WTC11 (cell line): Measurements from ENCODE around the gene GALNT17.

Experiments
- CREB1 ChIP-seq: sonication (generic); formaldehyde crosslinking; IDR thresholded peaks from 2 replicates; pipeline ENCODE4 v1.8.0; 2023; ENCODE audit warnings: mild to moderate bottlenecking, missing genetic modification reagents
- CREM ChIP-seq: sonication (generic); formaldehyde crosslinking; IDR thresholded peaks from 2 replicates; pipeline ENCODE4 v1.8.1; 2022; ENCODE audit warnings: mild to moderate bottlenecking, missing genetic modification reagents, moderate library complexity
- CTCF ChIP-seq: fragments of 200-600 bp; IDR thresholded peaks from 2 replicates; pipeline ENCODE4 v1.8.0; 2022; ENCODE audit warnings: antibody characterized with exemption
- FOXK1 ChIP-seq: sonication (generic); formaldehyde crosslinking; IDR thresholded peaks from 2 replicates; pipeline ENCODE4 v1.8.0; 2022; ENCODE audit warnings: mild to moderate bottlenecking, moderate library complexity, missing genetic modification reagents
- HMGA2 ChIP-seq: fragments of 250-450 bp; sonication (Bioruptor Pico); IDR thresholded peaks from 2 replicates; pipeline ENCODE4 v1.4.0; 2021; ENCODE audit warnings: mild to moderate bottlenecking, moderate library complexity
- IRF2 ChIP-seq: sonication (generic); formaldehyde crosslinking; IDR thresholded peaks from 2 replicates; pipeline ENCODE4 v1.8.0; 2022; ENCODE audit warnings: low read depth, missing genetic modification reagents, borderline replicate concordance
- MYBL2 ChIP-seq: sonication (generic); formaldehyde crosslinking; IDR thresholded peaks from 2 replicates; pipeline ENCODE4 v1.8.1; 2023; ENCODE audit warnings: mild to moderate bottlenecking, moderate library complexity, missing genetic modification reagents
- ZNF416 ChIP-seq: fragments of 250-450 bp; sonication (Bioruptor Pico); IDR thresholded peaks from 2 replicates; pipeline ENCODE4 v1.9.0; 2021; ENCODE audit warnings: mild to moderate bottlenecking, inconsistent platforms
- TF ChIP-seq, protein P1 (sequence below): sonication (generic); formaldehyde crosslinking; IDR thresholded peaks from 2 replicates; pipeline ENCODE4 v1.8.1; 2022; ENCODE audit warnings: mild to moderate bottlenecking, missing genetic modification reagents, moderate library complexity, borderline replicate concordance
- TF ChIP-seq, protein P2 (sequence below): sonication (generic); formaldehyde crosslinking; IDR thresholded peaks from 2 replicates; pipeline ENCODE4 v1.8.1; 2022; ENCODE audit warnings: low read depth, missing genetic modification reagents, borderline replicate concordance
- TF ChIP-seq, protein P3 (sequence below): sonication (generic); formaldehyde crosslinking; IDR thresholded peaks from 2 replicates; pipeline ENCODE4 v1.8.1; 2022; ENCODE audit warnings: mild to moderate bottlenecking, moderate library complexity, missing genetic modification reagents
- TF ChIP-seq, protein P4 (sequence below): sonication (generic); formaldehyde crosslinking; IDR thresholded peaks from 2 replicates; pipeline ENCODE4 v1.8.1; 2022; ENCODE audit warnings: low read depth, mild to moderate bottlenecking, moderate library complexity, missing genetic modification reagents, borderline replicate concordance
- TF ChIP-seq, protein P5 (sequence below): sonication (generic); formaldehyde crosslinking; IDR thresholded peaks from 2 replicates; pipeline ENCODE4 v1.8.0; 2022; ENCODE audit warnings: mild to moderate bottlenecking, missing genetic modification reagents

GRCh38 chr7:71338866-71339265, 206.9 kb downstream of the GALNT17 start:
- TF ChIP-seq CTCF (no peak), IRF2 (no peak), CREM (CRISPR knock-in tag) (no peak), CREB1 (CRISPR knock-in tag) (no peak), MYBL2 (CRISPR knock-in tag) (no peak), HMGA2 (CRISPR knock-in tag) (no peak), FOXK1 (CRISPR knock-in tag) (no peak), ZNF416 (no peak)
- TF ChIP-seq, protein P1, sequence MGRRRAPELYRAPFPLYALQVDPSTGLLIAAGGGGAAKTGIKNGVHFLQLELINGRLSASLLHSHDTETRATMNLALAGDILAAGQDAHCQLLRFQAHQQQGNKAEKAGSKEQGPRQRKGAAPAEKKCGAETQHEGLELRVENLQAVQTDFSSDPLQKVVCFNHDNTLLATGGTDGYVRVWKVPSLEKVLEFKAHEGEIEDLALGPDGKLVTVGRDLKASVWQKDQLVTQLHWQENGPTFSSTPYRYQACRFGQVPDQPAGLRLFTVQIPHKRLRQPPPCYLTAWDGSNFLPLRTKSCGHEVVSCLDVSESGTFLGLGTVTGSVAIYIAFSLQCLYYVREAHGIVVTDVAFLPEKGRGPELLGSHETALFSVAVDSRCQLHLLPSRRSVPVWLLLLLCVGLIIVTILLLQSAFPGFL (CRISPR knock-in tag) = no peak
- TF ChIP-seq, protein P2, sequence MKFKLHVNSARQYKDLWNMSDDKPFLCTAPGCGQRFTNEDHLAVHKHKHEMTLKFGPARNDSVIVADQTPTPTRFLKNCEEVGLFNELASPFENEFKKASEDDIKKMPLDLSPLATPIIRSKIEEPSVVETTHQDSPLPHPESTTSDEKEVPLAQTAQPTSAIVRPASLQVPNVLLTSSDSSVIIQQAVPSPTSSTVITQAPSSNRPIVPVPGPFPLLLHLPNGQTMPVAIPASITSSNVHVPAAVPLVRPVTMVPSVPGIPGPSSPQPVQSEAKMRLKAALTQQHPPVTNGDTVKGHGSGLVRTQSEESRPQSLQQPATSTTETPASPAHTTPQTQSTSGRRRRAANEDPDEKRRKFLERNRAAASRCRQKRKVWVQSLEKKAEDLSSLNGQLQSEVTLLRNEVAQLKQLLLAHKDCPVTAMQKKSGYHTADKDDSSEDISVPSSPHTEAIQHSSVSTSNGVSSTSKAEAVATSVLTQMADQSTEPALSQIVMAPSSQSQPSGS (CRISPR knock-in tag) = no peak
- TF ChIP-seq, protein P3, sequence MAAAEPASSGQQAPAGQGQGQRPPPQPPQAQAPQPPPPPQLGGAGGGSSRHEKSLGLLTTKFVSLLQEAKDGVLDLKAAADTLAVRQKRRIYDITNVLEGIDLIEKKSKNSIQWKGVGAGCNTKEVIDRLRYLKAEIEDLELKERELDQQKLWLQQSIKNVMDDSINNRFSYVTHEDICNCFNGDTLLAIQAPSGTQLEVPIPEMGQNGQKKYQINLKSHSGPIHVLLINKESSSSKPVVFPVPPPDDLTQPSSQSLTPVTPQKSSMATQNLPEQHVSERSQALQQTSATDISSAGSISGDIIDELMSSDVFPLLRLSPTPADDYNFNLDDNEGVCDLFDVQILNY (CRISPR knock-in tag) = no peak
- TF ChIP-seq, protein P4, sequence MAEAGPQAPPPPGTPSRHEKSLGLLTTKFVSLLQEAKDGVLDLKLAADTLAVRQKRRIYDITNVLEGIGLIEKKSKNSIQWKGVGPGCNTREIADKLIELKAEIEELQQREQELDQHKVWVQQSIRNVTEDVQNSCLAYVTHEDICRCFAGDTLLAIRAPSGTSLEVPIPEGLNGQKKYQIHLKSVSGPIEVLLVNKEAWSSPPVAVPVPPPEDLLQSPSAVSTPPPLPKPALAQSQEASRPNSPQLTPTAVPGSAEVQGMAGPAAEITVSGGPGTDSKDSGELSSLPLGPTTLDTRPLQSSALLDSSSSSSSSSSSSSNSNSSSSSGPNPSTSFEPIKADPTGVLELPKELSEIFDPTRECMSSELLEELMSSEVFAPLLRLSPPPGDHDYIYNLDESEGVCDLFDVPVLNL (CRISPR knock-in tag) = no peak
- TF ChIP-seq, protein P5, sequence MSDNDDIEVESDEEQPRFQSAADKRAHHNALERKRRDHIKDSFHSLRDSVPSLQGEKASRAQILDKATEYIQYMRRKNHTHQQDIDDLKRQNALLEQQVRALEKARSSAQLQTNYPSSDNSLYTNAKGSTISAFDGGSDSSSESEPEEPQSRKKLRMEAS (CRISPR knock-in tag) = no peak
